ENCODE data around the gene MFSD11. TPM values are rescaled to one million over a fixed set of nuclear protein-coding genes. Genes with fewer than 3 reads are reported as not detected.

MFSD11 gene
- polyA plus RNA-seq, 1 donor from 2014 or later, result 36.1 TPM

- H3K9ac ChIP-seq (ENCODE audit: low read length), result no peak overlapping the region
- no peak overlapping the region for H2AFZ ChIP-seq (ENCODE audit: low read depth, low read length)
- no peaks in the 10 kb centered on the region for H3K9me2 ChIP-seq (ENCODE audit: insufficient read depth, low read length)
- no peaks in the 10 kb centered on the region for H4K20me1 ChIP-seq (ENCODE audit: insufficient read depth)
- H3K36me3 ChIP-seq (ENCODE audit: insufficient read depth, low read length), result no peaks in the 10 kb centered on the region
- no peaks in the 10 kb centered on the region for H3F3A ChIP-seq (ENCODE audit: insufficient read depth, low read length, poor library complexity, severe bottlenecking)
- no peak overlapping the region for H3K4me2 ChIP-seq (ENCODE audit: low read length)
- H3K27me3 ChIP-seq (ENCODE audit: insufficient read depth, low read depth, low read length), result no peaks in the 10 kb centered on the region
- TF ChIP-seq RAD21 (conservative IDR thresholded peaks at IDR 0.05) (no peak), REST (IDR thresholded peaks at IDR 0.05; ENCODE audit: borderline replicate concordance) (no peak), TAF1 (IDR thresholded peaks at IDR 0.05; ENCODE audit: low read depth) (no peak), SMC3 (conservative IDR thresholded peaks at IDR 0.05; ENCODE audit: poor library complexity) (no peak), EP300 (conservative IDR thresholded peaks at IDR 0.05; ENCODE audit: poor library complexity, severe bottlenecking) (no peak), EZH2 (IDR thresholded peaks at IDR 0.05; ENCODE audit: borderline replicate concordance, insufficient read depth, low read length, poor library complexity, severe bottlenecking) (no peak), POLR2AphosphoS5 (IDR thresholded peaks at IDR 0.05) (no peak), MXI1 (conservative IDR thresholded peaks at IDR 0.05; ENCODE audit: poor library complexity, severe bottlenecking) (no peak)
- no peak overlapping the region for H3K27ac ChIP-seq (ENCODE audit: low read length)
- no peaks in the 10 kb centered on the region for H3K79me2 ChIP-seq (replicated peaks; ENCODE audit: insufficient read depth, low read length)
- H3K4me3 ChIP-seq (ENCODE audit: low read length), result no peak overlapping the region
- no peaks in the 10 kb centered on the region for H3K9me3 ChIP-seq (ENCODE audit: low read length)
These were observed 53.4 kb downstream of the MFSD11 start for GRCh38 chr17:76791053-76791980.

GRCh38 chr17:76792348-76792747, 54.4 kb downstream of the MFSD11 start:
- no peak overlapping the region for H3K4me2 ChIP-seq (ENCODE audit: low read length)
- H4K20me1 ChIP-seq (ENCODE audit: insufficient read depth), result no peaks in the 10 kb centered on the region
- no peak overlapping the region for H2AFZ ChIP-seq (ENCODE audit: low read depth, low read length)
- H3K9me2 ChIP-seq (ENCODE audit: insufficient read depth, low read length), result no peaks in the 10 kb centered on the region
- H3K79me2 ChIP-seq (replicated peaks; ENCODE audit: insufficient read depth, low read length), result no peaks in the 10 kb centered on the region
- no peaks in the 10 kb centered on the region for H3K27me3 ChIP-seq (ENCODE audit: insufficient read depth, low read depth, low read length)
- no peak overlapping the region for H3K4me3 ChIP-seq (ENCODE audit: low read length)
- no peaks in the 10 kb centered on the region for H3K9me3 ChIP-seq (ENCODE audit: low read length)
- H3F3A ChIP-seq (ENCODE audit: insufficient read depth, low read length, poor library complexity, severe bottlenecking), result no peaks in the 10 kb centered on the region
- H3K27ac ChIP-seq (ENCODE audit: low read length), result no peak overlapping the region
- TF ChIP-seq POLR2AphosphoS5 (IDR thresholded peaks at IDR 0.05) (no peak), EZH2 (IDR thresholded peaks at IDR 0.05; ENCODE audit: borderline replicate concordance, insufficient read depth, low read length, poor library complexity, severe bottlenecking) (no peak), REST (IDR thresholded peaks at IDR 0.05; ENCODE audit: borderline replicate concordance) (no peak), MXI1 (conservative IDR thresholded peaks at IDR 0.05; ENCODE audit: poor library complexity, severe bottlenecking) (no peak), TAF1 (IDR thresholded peaks at IDR 0.05; ENCODE audit: low read depth) (no peak), EP300 (conservative IDR thresholded peaks at IDR 0.05; ENCODE audit: poor library complexity, severe bottlenecking) (no peak), RAD21 (conservative IDR thresholded peaks at IDR 0.05) (no peak), CTCF (IDR thresholded peaks at IDR 0.05; ENCODE audit: poor library complexity, severe bottlenecking) (no peak), SMC3 (conservative IDR thresholded peaks at IDR 0.05; ENCODE audit: poor library complexity) (no peak)
- no peak overlapping the region for H3K9ac ChIP-seq (ENCODE audit: low read length)
- H3K36me3 ChIP-seq (ENCODE audit: insufficient read depth, low read length), result no peaks in the 10 kb centered on the region

All from neural cell (in vitro differentiated cells).